ENCODE results near the gene MTURN.

Gene MTURN

DNA sequence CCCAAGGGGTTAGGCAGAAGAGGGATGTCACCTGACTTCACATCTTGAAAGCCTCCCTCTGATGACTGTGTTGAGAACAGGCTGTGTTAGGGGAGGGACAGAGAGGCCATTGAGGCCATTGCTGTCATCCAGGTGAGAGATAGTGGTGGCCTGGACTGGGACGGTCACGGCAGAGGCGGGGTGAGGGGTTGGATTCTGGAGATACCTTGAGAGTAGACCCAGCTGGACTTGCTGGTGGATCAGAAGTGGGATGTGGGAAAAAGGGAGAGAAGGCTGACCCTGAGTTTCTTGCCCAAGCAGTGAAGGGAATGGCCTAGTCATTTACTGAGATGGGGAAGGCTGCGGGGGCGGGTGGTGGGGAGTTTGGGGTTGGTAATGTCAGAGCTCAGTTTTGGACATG lies 13.6 kb downstream of the MTURN start:
- no peaks in the 10 kb centered on the region for H3K27me3 ChIP-seq
- no peak overlapping the region for H3K27ac ChIP-seq
- TF ChIP-seq CTCF (IDR thresholded peaks at IDR 0.05): no peak
- no peak overlapping the region for H3K4me3 ChIP-seq
- H3K9me3 ChIP-seq: no peaks in the 10 kb centered on the region
- peaks cover 0 to 40% (median 17%) of the 10 kb centered on the region in 4 donors for H3K4me1 ChIP-seq
- no peak for DNase-seq
- H3K36me3 ChIP-seq: peaks cover 14 to 37% (median 31%) of the 10 kb centered on the region in 3 donors
- intact Hi-C loops (cut with DNase I; ENCODE audit: low total_unique reads): no loop called here

GRCh38 chr7:30148951-30149459 lies 14.2 kb downstream of the MTURN start:
- Histone ChIP-seq H3K4me3 (no peak overlapping the region), H3K4me1 (peaks cover 0 to 34% (median 11%) of the 10 kb centered on the region in 4 donors), H3K27ac (no peak overlapping the region), H3K27me3 (no peaks in the 10 kb centered on the region), H3K9me3 (no peaks in the 10 kb centered on the region), H3K36me3 (peaks cover 19 to 43% (median 37%) of the 10 kb centered on the region in 3 donors)
- DNase-seq: no peak
- no peak for TF ChIP-seq CTCF (IDR thresholded peaks at IDR 0.05)
- intact Hi-C loops (cut with DNase I; ENCODE audit: low total_unique reads): no loop called here

- no peak for DNase-seq
- Histone ChIP-seq H3K36me3 (peaks cover 21 to 51% (median 45%) of the 10 kb centered on the region in 3 donors), H3K4me3 (no peak overlapping the region), H3K4me1 (peaks cover 0 to 26% (median 7%) of the 10 kb centered on the region in 4 donors), H3K9me3 (no peaks in the 10 kb centered on the region), H3K27ac (no peak overlapping the region), H3K27me3 (no peaks in the 10 kb centered on the region)
- intact Hi-C loops (cut with DNase I; ENCODE audit: low total_unique reads): no loop called here
- no peak for TF ChIP-seq CTCF (IDR thresholded peaks at IDR 0.05)
Observed at GRCh38 chr7:30149640-30150272, 15.0 kb downstream of the MTURN start.

- no peak overlapping the region for H3K27ac ChIP-seq
- DNase-seq: no peak
Observed at GRCh38 chr7:30150711-30151110, 15.9 kb downstream of the MTURN start.

DNA sequence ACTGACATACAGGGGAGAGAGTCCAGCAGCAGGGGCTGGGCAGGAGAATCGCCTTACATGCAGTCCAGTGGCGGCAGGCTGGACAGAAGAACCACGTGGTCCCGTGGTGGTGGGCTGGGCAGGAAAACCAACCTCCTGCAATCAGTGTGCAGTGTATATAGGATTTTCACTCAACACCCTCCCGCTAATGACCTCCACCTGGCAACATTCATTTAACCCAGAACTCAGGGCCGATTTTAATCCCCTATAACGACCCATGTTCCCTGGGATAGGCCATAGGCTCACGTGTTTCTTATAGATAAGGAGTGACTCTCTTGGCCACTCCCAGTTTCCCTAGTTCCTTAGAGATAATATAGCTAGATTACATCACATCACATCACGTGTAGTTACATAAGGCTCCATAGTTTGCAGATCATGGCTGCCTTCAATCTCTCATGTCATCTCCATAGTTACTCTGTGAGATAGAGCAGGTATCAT lies 19.4 kb downstream of the MTURN start:
- Histone ChIP-seq H3K36me3 (peaks cover 25 to 73% (median 68%) of the 10 kb centered on the region in 3 donors), H3K27me3 (no peaks in the 10 kb centered on the region), H3K9me3 (no peaks in the 10 kb centered on the region), H3K4me1 (no peaks in the 10 kb centered on the region), H3K4me3 (no peak overlapping the region), H3K27ac (no peak overlapping the region)
- intact Hi-C loops (cut with DNase I; ENCODE audit: low total_unique reads): no loop called here
- TF ChIP-seq CTCF (IDR thresholded peaks at IDR 0.05): no peak
- DNase-seq: no peak

More at GRCh38 chr7:30150711-30151110, 15.9 kb downstream of the MTURN start:
- H3K27me3 ChIP-seq: no peaks in the 10 kb centered on the region
- intact Hi-C loops (cut with DNase I; ENCODE audit: low total_unique reads): no loop called here
- H3K9me3 ChIP-seq: no peaks in the 10 kb centered on the region
- TF ChIP-seq CTCF (IDR thresholded peaks at IDR 0.05): no peak
- no peak overlapping the region for H3K4me3 ChIP-seq
- H3K4me1 ChIP-seq: peaks cover 0 to 17% (median 5%) of the 10 kb centered on the region in 4 donors
- peaks cover 21 to 59% (median 53%) of the 10 kb centered on the region in 3 donors for H3K36me3 ChIP-seq
